Measurements from ENCODE around the gene MMP20. TPM values are rescaled to one million over a fixed set of nuclear protein-coding genes. Genes with fewer than 3 reads are reported as not detected.
A peak's percentile ranks its signal among the peaks of the same experiment; 100 is the strongest.

The MMP20 gene
- polyA plus RNA-seq, 1 experiment: not detected

GRCh38 chr11:102599642-102600261 lies 25.4 kb downstream of the MMP20 start:
- H3K4me3 ChIP-seq (ENCODE audit: low read depth, low read length): no peak overlapping the region
- DNase-seq (ENCODE audit: low read depth, low spot score): peak; percentile 76
- POLR2A ChIA-PET: no interaction called here

GRCh38 chr11:102598272-102598671 lies 26.9 kb downstream of the MMP20 start:
- ChIA-PET CTCF (interaction anchor here (0.5 kb wide), 1 partner anchor 247 kb away, joined by 4 read pairs; no protein-coding TSS in a partner anchor), POLR2A (no interaction called here)
- H3K27ac ChIP-seq (ENCODE audit: low read depth, low read length): no peak overlapping the region
- H3K27me3 ChIP-seq (ENCODE audit: control insufficient read depth, insufficient read depth, low read length): no peaks in the 10 kb centered on the region
- no peak for TF ChIP-seq CTCF (IDR thresholded peaks at IDR 0.05; ENCODE audit: low read depth, low read length)
- H3K4me3 ChIP-seq (ENCODE audit: low read depth, low read length): no peak overlapping the region
- H3K9me3 ChIP-seq (ENCODE audit: control insufficient read depth, insufficient read depth, low read length): no peaks in the 10 kb centered on the region
- no peak for DNase-seq (ENCODE audit: low read depth, low spot score)

More at GRCh38 chr11:102599642-102600261, 25.4 kb downstream of the MMP20 start:
- Histone ChIP-seq H3K27me3 (ENCODE audit: control insufficient read depth, insufficient read depth, low read length) (no peaks in the 10 kb centered on the region), H3K9me3 (ENCODE audit: control insufficient read depth, insufficient read depth, low read length) (no peaks in the 10 kb centered on the region), H3K27ac (ENCODE audit: low read depth, low read length) (peak overlapping the region; percentile 54)
- TF ChIP-seq CTCF (IDR thresholded peaks at IDR 0.05; ENCODE audit: low read depth, low read length): no peak
- CTCF ChIA-PET: no interaction called here

GRCh38 chr11:102596578-102596977 lies 28.6 kb downstream of the MMP20 start:
- ChIA-PET CTCF (interaction anchor here (0.7 to 0.8 kb wide), 2 partner anchors 21 to 207 kb away, joined by 3 read pairs; no protein-coding TSS in a partner anchor), POLR2A (no interaction called here)
- TF ChIP-seq CTCF (IDR thresholded peaks at IDR 0.05; ENCODE audit: low read depth, low read length): no peak
- Histone ChIP-seq H3K9me3 (ENCODE audit: control insufficient read depth, insufficient read depth, low read length) (no peaks in the 10 kb centered on the region), H3K27ac (ENCODE audit: low read depth, low read length) (no peak overlapping the region), H3K27me3 (ENCODE audit: control insufficient read depth, insufficient read depth, low read length) (no peaks in the 10 kb centered on the region), H3K4me3 (ENCODE audit: low read depth, low read length) (no peak overlapping the region)
- no peak for DNase-seq (ENCODE audit: low read depth, low spot score)

GRCh38 chr11:102592634-102593581 lies 32.2 kb downstream of the MMP20 start:
- H3K27me3 ChIP-seq (ENCODE audit: control insufficient read depth, insufficient read depth, low read length): no peaks in the 10 kb centered on the region
- H3K9me3 ChIP-seq (ENCODE audit: control insufficient read depth, insufficient read depth, low read length): no peaks in the 10 kb centered on the region
- TF ChIP-seq CTCF (IDR thresholded peaks at IDR 0.05; ENCODE audit: low read depth, low read length): peak; percentile 58
- H3K4me3 ChIP-seq (ENCODE audit: low read depth, low read length): no peak overlapping the region
- H3K27ac ChIP-seq (ENCODE audit: low read depth, low read length): no peak overlapping the region
- DNase-seq (ENCODE audit: low read depth, low spot score): no peak
- ChIA-PET CTCF (interaction anchor here (0.5 to 1.1 kb wide), 3 partner anchors 13 to 52 kb away, joined by 3 read pairs; no protein-coding TSS in a partner anchor), POLR2A (no interaction called here)

GRCh38 chr11:102592131-102592530 lies 33.0 kb downstream of the MMP20 start:
- TF ChIP-seq CTCF (IDR thresholded peaks at IDR 0.05; ENCODE audit: low read depth, low read length): no peak
- CTCF ChIA-PET: interaction anchor here (0.8 to 1.5 kb wide), 4 partner anchors 18 to 74 kb away, joined by 3 to 6 read pairs (median 3); no protein-coding TSS in a partner anchor

More at GRCh38 chr11:102592131-102592530, 33.0 kb downstream of the MMP20 start:
- Histone ChIP-seq H3K9me3 (ENCODE audit: control insufficient read depth, insufficient read depth, low read length) (no peaks in the 10 kb centered on the region), H3K27me3 (ENCODE audit: control insufficient read depth, insufficient read depth, low read length) (no peaks in the 10 kb centered on the region), H3K27ac (ENCODE audit: low read depth, low read length) (no peak overlapping the region), H3K4me3 (ENCODE audit: low read depth, low read length) (no peak overlapping the region)
- DNase-seq (ENCODE audit: low read depth, low spot score): no peak
- POLR2A ChIA-PET: no interaction called here
